ENCODE results near the gene SLC1A2.

Gene SLC1A2

DNA sequence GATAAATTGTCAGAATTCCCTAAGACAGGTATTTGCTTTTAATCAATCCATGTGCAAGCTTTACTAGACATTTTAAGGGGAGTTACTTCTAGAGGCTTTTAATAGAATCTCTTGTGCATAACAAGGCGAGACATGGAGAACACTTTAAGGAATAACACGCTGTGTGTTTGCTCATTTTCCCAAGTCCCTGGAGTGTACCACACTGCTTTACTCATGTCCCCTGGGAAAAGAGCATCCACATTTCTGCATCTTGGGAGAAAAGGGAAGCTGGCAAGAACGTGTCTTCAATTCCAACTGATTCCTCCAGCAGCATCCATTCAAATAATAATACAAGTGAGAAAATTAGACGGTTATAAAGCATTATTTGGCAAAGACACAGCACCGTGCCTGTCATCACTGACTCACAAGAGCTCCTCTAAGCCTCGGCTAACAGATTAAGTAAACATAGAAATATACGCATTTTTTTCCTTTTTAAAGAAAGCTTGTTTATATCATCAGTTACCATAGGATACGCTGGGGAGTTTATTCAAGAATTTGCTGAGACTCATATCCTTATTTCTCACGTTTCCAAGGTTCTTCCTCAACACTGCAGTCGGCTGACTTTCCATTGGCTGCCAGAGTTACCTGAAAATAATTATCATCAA is 158.9 kb downstream of the SLC1A2 start:
- Histone ChIP-seq H3K36me3 (no peaks in the 10 kb centered on the region), H3K27ac (no peak overlapping the region), H3K27me3 (no peaks in the 10 kb centered on the region), H3K9me3 (no peaks in the 10 kb centered on the region), H3K4me3 (ENCODE audit: low read depth in 1 of 2, low read length in 1 of 2) (no peak overlapping the region), H3K4me1 (ENCODE audit: control insufficient read depth in 1 of 2, insufficient read depth in 1 of 2, low read depth in 1 of 2, low read length in 1 of 2) (peaks cover 0 to 14% of the 10 kb centered on the region in 2 experiments)
- TF ChIP-seq, protein P1, sequence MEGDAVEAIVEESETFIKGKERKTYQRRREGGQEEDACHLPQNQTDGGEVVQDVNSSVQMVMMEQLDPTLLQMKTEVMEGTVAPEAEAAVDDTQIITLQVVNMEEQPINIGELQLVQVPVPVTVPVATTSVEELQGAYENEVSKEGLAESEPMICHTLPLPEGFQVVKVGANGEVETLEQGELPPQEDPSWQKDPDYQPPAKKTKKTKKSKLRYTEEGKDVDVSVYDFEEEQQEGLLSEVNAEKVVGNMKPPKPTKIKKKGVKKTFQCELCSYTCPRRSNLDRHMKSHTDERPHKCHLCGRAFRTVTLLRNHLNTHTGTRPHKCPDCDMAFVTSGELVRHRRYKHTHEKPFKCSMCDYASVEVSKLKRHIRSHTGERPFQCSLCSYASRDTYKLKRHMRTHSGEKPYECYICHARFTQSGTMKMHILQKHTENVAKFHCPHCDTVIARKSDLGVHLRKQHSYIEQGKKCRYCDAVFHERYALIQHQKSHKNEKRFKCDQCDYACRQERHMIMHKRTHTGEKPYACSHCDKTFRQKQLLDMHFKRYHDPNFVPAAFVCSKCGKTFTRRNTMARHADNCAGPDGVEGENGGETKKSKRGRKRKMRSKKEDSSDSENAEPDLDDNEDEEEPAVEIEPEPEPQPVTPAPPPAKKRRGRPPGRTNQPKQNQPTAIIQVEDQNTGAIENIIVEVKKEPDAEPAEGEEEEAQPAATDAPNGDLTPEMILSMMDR (IDR thresholded peaks at IDR 0.05): no peak

DNA sequence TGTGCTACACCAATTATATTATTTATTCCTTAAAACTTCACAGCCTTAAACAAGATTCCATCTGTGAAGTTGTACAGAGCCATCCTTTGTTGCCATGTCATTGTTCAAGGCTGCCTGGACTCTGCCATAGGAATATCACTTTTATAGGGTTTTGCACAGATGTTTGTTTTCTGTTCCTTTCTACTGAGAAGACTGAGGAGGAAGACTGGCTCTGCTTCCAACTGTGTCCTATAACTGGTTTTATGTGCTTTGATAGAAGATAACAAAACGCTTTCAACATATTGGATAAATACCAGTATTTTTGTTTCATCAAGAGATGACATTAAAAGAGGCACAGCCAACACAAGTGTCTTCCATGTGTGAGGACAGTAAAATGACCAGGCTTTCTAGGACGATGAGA is 159.8 kb downstream of the SLC1A2 start:
- no peaks in the 10 kb centered on the region for H3K27me3 ChIP-seq
- H3K4me1 ChIP-seq (ENCODE audit: control insufficient read depth in 1 of 2, insufficient read depth in 1 of 2, low read depth in 1 of 2, low read length in 1 of 2): peaks cover 0 to 14% of the 10 kb centered on the region in 2 experiments
- H3K4me3 ChIP-seq (ENCODE audit: low read depth in 1 of 2, low read length in 1 of 2): no peak overlapping the region
- H3K36me3 ChIP-seq: no peaks in the 10 kb centered on the region
- H3K9me3 ChIP-seq: no peaks in the 10 kb centered on the region
- TF ChIP-seq, protein P1 (IDR thresholded peaks at IDR 0.05): no peak
- no peak overlapping the region for H3K27ac ChIP-seq

DNA sequence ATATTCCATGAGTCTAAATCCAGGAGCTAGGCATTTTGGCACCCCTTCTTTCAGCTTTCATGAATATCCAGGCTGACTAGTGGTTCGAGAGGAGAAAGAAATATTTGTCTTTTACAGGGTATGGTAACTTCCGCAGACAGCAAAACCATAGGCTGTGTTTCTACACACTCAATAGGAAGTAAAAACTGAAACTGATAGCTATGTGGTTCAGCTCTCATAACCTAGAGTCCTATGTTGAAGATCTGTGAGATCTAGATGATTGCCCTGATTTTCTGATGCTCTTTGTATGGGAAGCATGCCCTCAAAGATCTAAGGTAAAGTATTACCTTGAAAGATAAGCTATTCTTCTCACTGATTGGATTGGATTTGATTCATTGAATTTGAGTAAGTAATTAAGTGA is 162.1 kb downstream of the SLC1A2 start:
- no peak overlapping the region for H3K4me3 ChIP-seq (ENCODE audit: low read depth in 1 of 2, low read length in 1 of 2)
- TF ChIP-seq, protein P1 (IDR thresholded peaks at IDR 0.05): no peak
- no peaks in the 10 kb centered on the region for H3K9me3 ChIP-seq
- peaks cover 0 to 14% of the 10 kb centered on the region in 2 experiments for H3K4me1 ChIP-seq (ENCODE audit: control insufficient read depth in 1 of 2, insufficient read depth in 1 of 2, low read depth in 1 of 2, low read length in 1 of 2)
- peak overlapping the region; percentile 76 for H3K27ac ChIP-seq
- no peaks in the 10 kb centered on the region for H3K36me3 ChIP-seq
- no peaks in the 10 kb centered on the region for H3K27me3 ChIP-seq

DNA sequence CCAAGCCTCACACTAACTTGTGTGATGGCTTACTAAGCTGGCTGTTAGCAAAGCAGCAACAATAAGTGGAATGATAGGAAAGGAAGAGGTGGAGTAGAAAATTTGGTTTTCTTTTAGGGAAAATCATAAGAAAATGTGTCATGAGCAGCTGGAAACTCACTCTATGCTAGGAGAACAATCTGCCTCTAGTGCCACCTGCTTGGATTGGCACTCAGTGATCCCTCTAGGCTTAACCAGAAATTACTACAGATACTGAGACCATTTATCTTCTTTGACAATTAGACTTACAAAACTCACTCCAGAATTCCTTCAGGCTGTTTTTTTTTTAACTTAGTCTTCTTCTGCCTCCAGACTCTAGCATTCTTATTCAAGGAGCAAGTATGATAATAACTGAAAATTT is 163.1 kb downstream of the SLC1A2 start:
- H3K27me3 ChIP-seq: no peaks in the 10 kb centered on the region
- H3K4me1 ChIP-seq (ENCODE audit: control insufficient read depth in 1 of 2, insufficient read depth in 1 of 2, low read depth in 1 of 2, low read length in 1 of 2): peaks cover 0 to 14% of the 10 kb centered on the region in 2 experiments
- H3K9me3 ChIP-seq: no peaks in the 10 kb centered on the region
- TF ChIP-seq, protein P1 (IDR thresholded peaks at IDR 0.05): no peak
- H3K36me3 ChIP-seq: no peaks in the 10 kb centered on the region
- H3K4me3 ChIP-seq (ENCODE audit: low read depth in 1 of 2, low read length in 1 of 2): no peak overlapping the region
- H3K27ac ChIP-seq: peak overlapping the region; percentile 76

DNA sequence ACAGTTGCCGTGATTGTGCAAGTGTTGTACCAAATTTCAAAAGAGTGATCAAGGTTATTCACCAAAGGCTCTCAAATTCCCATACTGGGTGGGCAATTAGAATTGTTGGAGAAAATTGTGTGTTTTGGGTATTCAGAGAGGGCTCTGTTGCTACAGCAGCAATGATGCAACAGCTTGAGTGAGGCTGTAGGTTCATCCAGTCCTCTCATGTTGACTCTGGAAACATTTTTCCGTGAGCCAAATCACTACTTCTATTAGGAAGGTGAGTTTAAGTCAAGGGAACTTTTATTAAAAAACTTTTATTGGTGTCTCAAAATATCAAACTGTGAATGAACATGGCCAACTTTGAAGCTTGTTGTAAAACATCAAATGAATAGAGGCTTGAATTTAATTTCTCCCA is 163.8 kb downstream of the SLC1A2 start:
- Histone ChIP-seq H3K4me1 (ENCODE audit: control insufficient read depth in 1 of 2, insufficient read depth in 1 of 2, low read depth in 1 of 2, low read length in 1 of 2) (peaks cover 3 to 18% of the 10 kb centered on the region in 2 experiments), H3K27me3 (no peaks in the 10 kb centered on the region), H3K9me3 (no peaks in the 10 kb centered on the region), H3K36me3 (no peaks in the 10 kb centered on the region), H3K27ac (no peak overlapping the region), H3K4me3 (ENCODE audit: low read depth in 1 of 2, low read length in 1 of 2) (no peak overlapping the region)
- TF ChIP-seq, protein P1 (IDR thresholded peaks at IDR 0.05): no peak
